Measurements from ENCODE around the gene ATP8B3.

DNA sequence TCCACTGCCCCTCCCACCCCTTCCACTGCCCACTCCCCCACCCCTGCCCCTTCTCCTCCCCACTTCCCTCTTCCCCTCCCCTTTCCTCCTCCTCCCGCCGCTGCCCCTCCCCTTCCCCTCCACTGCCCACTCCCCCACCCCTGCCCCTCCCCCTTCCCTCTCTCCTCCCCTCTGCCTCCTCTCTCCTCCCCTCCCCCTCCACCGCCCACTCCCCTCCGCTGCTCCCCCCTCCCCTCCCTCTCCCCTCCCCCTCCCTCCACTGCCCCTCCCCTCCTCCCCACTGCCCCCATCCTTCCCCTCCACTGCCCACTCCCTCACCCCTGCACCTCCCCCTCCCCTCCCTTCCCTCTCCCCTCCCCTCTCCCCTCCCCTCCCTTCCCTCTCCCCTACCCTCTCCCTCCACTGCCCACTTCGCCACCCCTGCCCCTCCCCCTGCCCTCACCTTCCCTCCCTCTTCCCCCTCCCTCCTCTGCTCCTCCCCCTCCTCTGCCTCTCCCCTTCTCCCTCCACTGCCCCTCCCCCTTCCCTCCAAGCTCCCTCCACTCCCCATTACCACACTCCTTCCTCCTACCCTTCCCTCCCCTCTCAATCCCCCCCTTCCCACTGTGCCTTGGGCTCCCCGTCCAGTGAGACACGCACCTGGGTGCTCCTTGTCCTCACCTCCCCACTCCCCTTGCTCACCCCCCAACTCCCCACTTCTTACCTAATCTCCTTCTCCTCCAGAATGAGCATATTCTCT, 21.9 kb downstream of the ATP8B3 start:
- TF ChIP-seq, protein P1, sequence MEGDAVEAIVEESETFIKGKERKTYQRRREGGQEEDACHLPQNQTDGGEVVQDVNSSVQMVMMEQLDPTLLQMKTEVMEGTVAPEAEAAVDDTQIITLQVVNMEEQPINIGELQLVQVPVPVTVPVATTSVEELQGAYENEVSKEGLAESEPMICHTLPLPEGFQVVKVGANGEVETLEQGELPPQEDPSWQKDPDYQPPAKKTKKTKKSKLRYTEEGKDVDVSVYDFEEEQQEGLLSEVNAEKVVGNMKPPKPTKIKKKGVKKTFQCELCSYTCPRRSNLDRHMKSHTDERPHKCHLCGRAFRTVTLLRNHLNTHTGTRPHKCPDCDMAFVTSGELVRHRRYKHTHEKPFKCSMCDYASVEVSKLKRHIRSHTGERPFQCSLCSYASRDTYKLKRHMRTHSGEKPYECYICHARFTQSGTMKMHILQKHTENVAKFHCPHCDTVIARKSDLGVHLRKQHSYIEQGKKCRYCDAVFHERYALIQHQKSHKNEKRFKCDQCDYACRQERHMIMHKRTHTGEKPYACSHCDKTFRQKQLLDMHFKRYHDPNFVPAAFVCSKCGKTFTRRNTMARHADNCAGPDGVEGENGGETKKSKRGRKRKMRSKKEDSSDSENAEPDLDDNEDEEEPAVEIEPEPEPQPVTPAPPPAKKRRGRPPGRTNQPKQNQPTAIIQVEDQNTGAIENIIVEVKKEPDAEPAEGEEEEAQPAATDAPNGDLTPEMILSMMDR (IDR thresholded peaks at IDR 0.05), result no peak
- TF ChIP-seq EP300 (IDR thresholded peaks at IDR 0.05) (no peak), POLR2A (IDR thresholded peaks at IDR 0.05) (no peak)
